Keratinocyte (primary cell): ENCODE results near the gene RETSAT.
"Not testable (repeated sequence)": the region's sequence is repeated elsewhere in the genome, so short reads cannot be mapped to it uniquely, and the experiment has no call there.

Experiments used
- EZH2 ChIP-seq: IDR thresholded peaks from one replicate; pipeline ENCODE4 v1.6.1; 2012; ENCODE audit warnings: inconsistent platforms, mild to moderate bottlenecking, low read length, moderate library complexity
- TF ChIP-seq, protein P1 (sequence below), 3 experiments: IDR thresholded peaks in 1 of 3; conservative IDR thresholded peaks in 1 of 3; optimal IDR thresholded peaks in 1 of 3; 2 replicates in 2 of 3; 3 replicates in 1 of 3; pipeline versions ENCODE3 to v1.5.1; 2011; ENCODE audit warnings: low read length in 3 of 3, mild to moderate bottlenecking in 3 of 3, moderate library complexity in 2 of 3, control low read depth in 1 of 3, inconsistent platforms in 1 of 3; ENCODE audit not compliant: insufficient read depth in 2 of 3; ENCODE audit errors: extremely low read depth in 1 of 3

GRCh38 chr2:85329701-85330100, 24.6 kb downstream of the RETSAT start:
- TF ChIP-seq, protein P1, sequence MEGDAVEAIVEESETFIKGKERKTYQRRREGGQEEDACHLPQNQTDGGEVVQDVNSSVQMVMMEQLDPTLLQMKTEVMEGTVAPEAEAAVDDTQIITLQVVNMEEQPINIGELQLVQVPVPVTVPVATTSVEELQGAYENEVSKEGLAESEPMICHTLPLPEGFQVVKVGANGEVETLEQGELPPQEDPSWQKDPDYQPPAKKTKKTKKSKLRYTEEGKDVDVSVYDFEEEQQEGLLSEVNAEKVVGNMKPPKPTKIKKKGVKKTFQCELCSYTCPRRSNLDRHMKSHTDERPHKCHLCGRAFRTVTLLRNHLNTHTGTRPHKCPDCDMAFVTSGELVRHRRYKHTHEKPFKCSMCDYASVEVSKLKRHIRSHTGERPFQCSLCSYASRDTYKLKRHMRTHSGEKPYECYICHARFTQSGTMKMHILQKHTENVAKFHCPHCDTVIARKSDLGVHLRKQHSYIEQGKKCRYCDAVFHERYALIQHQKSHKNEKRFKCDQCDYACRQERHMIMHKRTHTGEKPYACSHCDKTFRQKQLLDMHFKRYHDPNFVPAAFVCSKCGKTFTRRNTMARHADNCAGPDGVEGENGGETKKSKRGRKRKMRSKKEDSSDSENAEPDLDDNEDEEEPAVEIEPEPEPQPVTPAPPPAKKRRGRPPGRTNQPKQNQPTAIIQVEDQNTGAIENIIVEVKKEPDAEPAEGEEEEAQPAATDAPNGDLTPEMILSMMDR (optimal IDR thresholded peaks at IDR 0.05 in 1 of 3, IDR thresholded peaks at IDR 0.05 in 1 of 3, conservative IDR thresholded peaks at IDR 0.05 in 1 of 3; ENCODE audit: extremely low read depth in 1 of 3, insufficient read depth in 2 of 3, low read length in 3 of 3), result not testable (repeated sequence)
- not testable (repeated sequence) for TF ChIP-seq EZH2
